Measurements from ENCODE around the gene COBLL1. TPM values are rescaled to one million over a fixed set of nuclear protein-coding genes. Genes with fewer than 3 reads are reported as not detected.

The COBLL1 gene
- total RNA-seq, 2 donors from 2014 or later, result 52.1 to 82.8 TPM

- intact Hi-C loops (cut with DNase I), result loop anchor here (2.0 kb wide), 2 partner anchors 103 to 179 kb away; partner anchors contain the start of gene COBLL1
- TF ChIP-seq CTCF (IDR thresholded peaks at IDR 0.05), result peak; percentile 38 to 89 (median 78)
- TF ChIP-seq POLR2AphosphoS5 (IDR thresholded peaks at IDR 0.05), result peak; percentile 77
- no peak for TF ChIP-seq POLR2A (IDR thresholded peaks at IDR 0.05)
- WGBS, result 5% methylated on average over 9 of the region's 9 CpGs
- no peak overlapping the region for H3K4me3 ChIP-seq
- no peaks in the 10 kb centered on the region for H3K36me3 ChIP-seq
- no peaks in the 10 kb centered on the region for H3K4me1 ChIP-seq (replicated peaks)
- H3K9me3 ChIP-seq, result no peaks in the 10 kb centered on the region
- H3K27ac ChIP-seq, result no peak overlapping the region
- no peaks in the 10 kb centered on the region for H3K27me3 ChIP-seq (replicated peaks; ENCODE audit: insufficient read depth)
- peak; percentile 76 for DNase-seq (ENCODE audit: low spot score)
These were observed 104.0 kb downstream of the COBLL1 start for GRCh38 chr2:164737612-164738081.

DNA sequence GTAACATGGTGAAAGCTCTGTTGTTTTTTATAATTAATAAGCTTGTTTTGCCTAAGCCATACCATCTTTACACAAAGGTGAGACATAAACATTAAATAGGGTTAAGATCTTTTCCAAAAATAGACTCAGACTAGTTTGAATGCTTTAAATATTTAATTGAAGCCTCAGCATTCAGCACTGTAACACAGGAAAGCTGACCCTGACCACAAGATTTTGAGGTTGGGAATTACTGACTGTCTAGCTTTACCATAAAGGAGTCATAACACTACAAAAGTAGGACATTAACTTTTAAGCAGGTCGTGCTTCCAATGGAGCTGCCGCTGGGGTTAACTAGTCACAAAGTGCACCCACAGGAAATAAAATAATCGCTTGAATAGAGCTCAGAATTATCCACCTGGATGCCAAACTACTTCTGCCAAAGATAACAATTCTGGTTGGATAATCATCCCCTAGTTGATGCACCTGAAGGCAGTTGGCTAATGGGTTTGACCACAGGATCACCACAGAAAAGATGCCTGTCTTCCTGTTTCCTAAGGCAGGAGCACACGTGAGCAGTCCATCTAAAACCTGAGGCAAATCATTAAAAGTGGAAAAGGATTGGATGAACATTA lies 106.2 kb downstream of the COBLL1 start:
- TF ChIP-seq POLR2AphosphoS5 (IDR thresholded peaks at IDR 0.05) (no peak), POLR2A (IDR thresholded peaks at IDR 0.05) (no peak), CTCF (IDR thresholded peaks at IDR 0.05) (no peak)
- no peak for DNase-seq (ENCODE audit: low spot score)
- no peaks in the 10 kb centered on the region for H3K4me1 ChIP-seq (replicated peaks)
- no peaks in the 10 kb centered on the region for H3K27me3 ChIP-seq (replicated peaks; ENCODE audit: insufficient read depth)
- H3K27ac ChIP-seq, result no peak overlapping the region
- H3K4me3 ChIP-seq, result no peak overlapping the region
- intact Hi-C loops (cut with DNase I), result no loop called here
- no peaks in the 10 kb centered on the region for H3K36me3 ChIP-seq
- 49% methylated on average over 4 of the region's 4 CpGs for WGBS
- H3K9me3 ChIP-seq, result no peaks in the 10 kb centered on the region

DNA sequence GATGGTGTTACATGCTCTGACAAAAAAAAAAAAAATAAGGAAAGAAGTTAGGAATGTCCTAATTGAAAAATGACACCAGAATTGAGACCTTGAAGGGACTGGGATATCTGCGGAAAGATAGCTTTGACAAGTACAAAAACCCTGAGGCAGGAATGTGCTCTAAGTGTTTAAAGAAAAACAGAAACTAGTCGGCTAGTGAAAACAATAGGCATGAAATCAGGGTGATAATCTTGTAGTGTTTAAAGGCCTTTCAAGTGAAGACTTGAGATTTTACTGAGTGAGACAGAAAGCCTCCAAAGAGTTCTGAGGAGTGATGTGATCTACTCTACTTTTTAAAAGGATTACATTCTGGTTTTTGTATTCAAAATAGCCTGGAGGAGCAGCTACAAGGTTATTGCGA lies 107.4 kb downstream of the COBLL1 start:
- no peaks in the 10 kb centered on the region for H3K4me1 ChIP-seq (replicated peaks)
- H3K27me3 ChIP-seq (replicated peaks; ENCODE audit: insufficient read depth), result no peaks in the 10 kb centered on the region
- no peaks in the 10 kb centered on the region for H3K9me3 ChIP-seq
- intact Hi-C loops (cut with DNase I), result no loop called here
- no peaks in the 10 kb centered on the region for H3K36me3 ChIP-seq
- TF ChIP-seq POLR2A (IDR thresholded peaks at IDR 0.05), result no peak
- 39% methylated on average over 3 of the region's 3 CpGs for WGBS
- DNase-seq (ENCODE audit: low spot score), result no peak
- no peak overlapping the region for H3K27ac ChIP-seq
- no peak overlapping the region for H3K4me3 ChIP-seq

DNA sequence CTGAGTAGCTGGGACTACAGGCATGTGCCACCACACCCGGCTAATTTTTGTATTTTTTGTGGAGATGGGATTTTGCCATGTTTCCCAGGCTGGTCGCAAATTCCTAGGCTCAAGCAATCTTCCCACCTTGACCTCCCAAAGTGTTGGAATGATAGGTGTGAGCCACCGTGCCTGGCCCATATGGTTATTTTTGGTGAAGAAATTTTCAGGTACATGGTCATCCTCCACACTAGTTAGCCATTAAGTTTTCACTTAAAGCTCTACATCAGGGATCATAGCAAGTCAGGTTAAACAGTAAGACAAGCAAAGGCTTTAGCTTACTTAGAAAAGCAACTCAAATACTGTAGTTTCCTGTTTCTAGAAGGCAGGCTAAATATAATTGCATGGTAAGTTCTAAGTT lies 116.1 kb downstream of the COBLL1 start:
- H3K36me3 ChIP-seq, result no peaks in the 10 kb centered on the region
- 96% methylated on average over 3 of the region's 3 CpGs for WGBS
- intact Hi-C loops (cut with DNase I), result no loop called here
- no peak overlapping the region for H3K27ac ChIP-seq
- H3K9me3 ChIP-seq, result no peaks in the 10 kb centered on the region
- TF ChIP-seq POLR2A (IDR thresholded peaks at IDR 0.05) (no peak), POLR2AphosphoS5 (IDR thresholded peaks at IDR 0.05) (no peak), CTCF (IDR thresholded peaks at IDR 0.05) (no peak)
- DNase-seq (ENCODE audit: low spot score), result no peak
- no peak overlapping the region for H3K4me3 ChIP-seq
- H3K27me3 ChIP-seq (replicated peaks; ENCODE audit: insufficient read depth), result no peaks in the 10 kb centered on the region
- no peaks in the 10 kb centered on the region for H3K4me1 ChIP-seq (replicated peaks)

- TF ChIP-seq POLR2AphosphoS5 (IDR thresholded peaks at IDR 0.05) (no peak), CTCF (IDR thresholded peaks at IDR 0.05) (no peak), POLR2A (IDR thresholded peaks at IDR 0.05) (no peak)
- H3K36me3 ChIP-seq, result no peaks in the 10 kb centered on the region
- DNase-seq (ENCODE audit: low spot score), result no peak
- no peak overlapping the region for H3K27ac ChIP-seq
- WGBS, result 78% methylated on average over 2 of the region's 2 CpGs
- no peak overlapping the region for H3K4me3 ChIP-seq
- no peaks in the 10 kb centered on the region for H3K4me1 ChIP-seq (replicated peaks)
- no peaks in the 10 kb centered on the region for H3K9me3 ChIP-seq
- no peaks in the 10 kb centered on the region for H3K27me3 ChIP-seq (replicated peaks; ENCODE audit: insufficient read depth)
- intact Hi-C loops (cut with DNase I), result no loop called here
These were observed 118.8 kb downstream of the COBLL1 start for GRCh38 chr2:164722616-164723338.
